Heart left ventricle (tissue), 16 donors: ENCODE measurements around the gene CRHR1. TPM values are rescaled to one million over a fixed set of nuclear protein-coding genes. Genes with fewer than 3 reads are reported as not detected.

Experiments used
- ATAC-seq, 4 donors: fragments of 200-7000 bp; cut with Tn5 transposase; one replicate each; pipeline ENCODE4 v1.9.1; 2020 to 2022; ENCODE audit warnings: moderate library complexity in 4 of 4, mild to moderate bottlenecking in 3 of 4, moderate number of reproducible peaks in 1 of 4
- DNase-seq, 5 donors: peaks; one replicate each; pipeline ENCODE4 v3.0.0-alpha.2; 2020
- H3K27ac ChIP-seq, 12 donors: fragments of 200-600 bp; sonication (generic) in 4 of 12; one replicate each; pipeline versions ENCODE4 v1.5.0 to v1.8.0; 2016 to 2022; ENCODE audit warnings: mild to moderate bottlenecking in 2 of 12
- H3K27me3 ChIP-seq, 9 donors: fragments of 200-600 bp; sonication (generic) in 2 of 9; one replicate each; pipeline versions ENCODE4 v1.5.1 to v1.8.0; 2016 to 2022; ENCODE audit warnings: mild to moderate bottlenecking in 3 of 9
- H3K36me3 ChIP-seq, 9 donors: fragments of 200-600 bp; sonication (generic) in 2 of 9; one replicate each; pipeline versions ENCODE4 v1.5.0 to v1.8.0; 2018 to 2022; ENCODE audit warnings: mild to moderate bottlenecking in 2 of 9
- H3K4me1 ChIP-seq, 12 donors: fragments of 200-600 bp; sonication (generic) in 4 of 12; one replicate each; pipeline versions ENCODE4 v1.5.0 to v1.8.0; 2016 to 2022; ENCODE audit warnings: mild to moderate bottlenecking in 3 of 12
- H3K4me3 ChIP-seq, 12 donors: fragments of 200-600 bp; sonication (generic) in 4 of 12; one replicate each; pipeline versions ENCODE4 v1.5.0 to v1.8.0; 2017 to 2022; ENCODE audit warnings: mild to moderate bottlenecking in 9 of 12, moderate library complexity in 4 of 12
- H3K9me3 ChIP-seq, 12 donors: fragments of 200-600 bp; sonication (generic) in 4 of 12; one replicate each; pipeline versions ENCODE4 v1.5.0 to v1.8.0; 2016 to 2022; ENCODE audit warnings: mild to moderate bottlenecking in 1 of 12
- POLR2A ChIP-seq, 2 donors: fragments of 450-650 bp; IDR thresholded peaks; one replicate each; pipeline ENCODE4 v1.6.1; 2017; ENCODE audit warnings: antibody characterized with exemption in 2 of 2, mild to moderate bottlenecking in 2 of 2, moderate library complexity in 2 of 2
- WGBS, 4 donors: extraction: QIAGEN DNeasy Blood & Tissue Kit in 2 of 4; methylation state at CpG; one replicate each; pipeline versions ENCODE4 v1.1.5 to v1.1.7; 2013 to 2018; 5-methylcytosine and 5-hydroxymethylcytosine counted together
- intact Hi-C, 10 donors: fragments of 100-400 bp; cut with DNase I; formaldehyde crosslinking; loops; one replicate each; pipeline versions ENCODE4 v1.11.1 to v1.14.2; 2022
- polyA plus RNA-seq, 2 donors: library from polyadenylated mRNA; stranded (reverse); fragments of 200-250 nt; gene quantifications; one replicate each; pipeline ENCODE4 v1.2.3, GENCODE V29; 2013
- total RNA-seq, 9 donors: library from RNA; depleted of rRNA in 2 of 9; stranded (reverse); fragments of >200 nt in 2 of 9; fragmentation: NEBNext Ultra II Directional in 3 of 9; extraction: Animal tissue kit (Norgen Biotek cat#: 25700) in 3 of 9; gene quantifications; one replicate each; pipeline versions ENCODE4 v1.1.0 to v1.2.4, GENCODE V29; 2016 to 2023
- TF ChIP-seq, protein P1 (sequence below), 12 donors: fragments of 200-600 bp; sonication (generic) in 4 of 12; IDR thresholded peaks; one replicate each; pipeline versions ENCODE4 v1.5.0 to v1.8.0; 2018 to 2022; ENCODE audit warnings: antibody characterized with exemption in 12 of 12, mild to moderate bottlenecking in 5 of 12
- donor health status: ischemic (EF 13 %, LVEDD 7.1; RV severe dilation, severe dysfunction).
- donor health status: healthy with polysubstance abuse.
- donor health status: DM: no; HTN: yes; CAD: no.
- donor health status: DM: no; HTN: no; CAD: no.
- donor health status: ischemic (EF 25% LVEDD 6.9; RV normal size, moderate dysfunction).
- donor health status: ischemic (EF 25% LVEDD 5.7; RV mildly dilated, moderate dysfunction).
- donor health status: healthy.
- donor health status: DM: yes; HTN: yes; CAD: no.
- donor health status: ischemic (EF 35%, LVEDD 5.7; RV mildly dilated, moderate dysfunction).
- donor health status: nonischemic (EF 11% LVEDD 7.7; RV severe dilation, severe dysfunction).
- donor health status: DM: yes; HTN: yes; CAD: no.
- donor health status: PGD.
- donor health status: ischemic (EF 29% LVEDD 5.4; RV normal size, mild dysfunction).
- donor health status: nonischemic (EF 23%, LVEDD 6.1; RV moderate dilation, normal function).

CRHR1 gene
- total and polyA plus RNA-seq, 11 donors, result 0.52 TPM; not detected in 10

- TF ChIP-seq, protein P1, sequence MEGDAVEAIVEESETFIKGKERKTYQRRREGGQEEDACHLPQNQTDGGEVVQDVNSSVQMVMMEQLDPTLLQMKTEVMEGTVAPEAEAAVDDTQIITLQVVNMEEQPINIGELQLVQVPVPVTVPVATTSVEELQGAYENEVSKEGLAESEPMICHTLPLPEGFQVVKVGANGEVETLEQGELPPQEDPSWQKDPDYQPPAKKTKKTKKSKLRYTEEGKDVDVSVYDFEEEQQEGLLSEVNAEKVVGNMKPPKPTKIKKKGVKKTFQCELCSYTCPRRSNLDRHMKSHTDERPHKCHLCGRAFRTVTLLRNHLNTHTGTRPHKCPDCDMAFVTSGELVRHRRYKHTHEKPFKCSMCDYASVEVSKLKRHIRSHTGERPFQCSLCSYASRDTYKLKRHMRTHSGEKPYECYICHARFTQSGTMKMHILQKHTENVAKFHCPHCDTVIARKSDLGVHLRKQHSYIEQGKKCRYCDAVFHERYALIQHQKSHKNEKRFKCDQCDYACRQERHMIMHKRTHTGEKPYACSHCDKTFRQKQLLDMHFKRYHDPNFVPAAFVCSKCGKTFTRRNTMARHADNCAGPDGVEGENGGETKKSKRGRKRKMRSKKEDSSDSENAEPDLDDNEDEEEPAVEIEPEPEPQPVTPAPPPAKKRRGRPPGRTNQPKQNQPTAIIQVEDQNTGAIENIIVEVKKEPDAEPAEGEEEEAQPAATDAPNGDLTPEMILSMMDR (IDR thresholded peaks at IDR 0.05), result no peak
- no peak for TF ChIP-seq POLR2A (IDR thresholded peaks at IDR 0.05)
- no peak overlapping the region for H3K27ac ChIP-seq
- H3K9me3 ChIP-seq, result no peaks in the 10 kb centered on the region
- H3K27me3 ChIP-seq, result peaks cover 0 to 29% (median 0%) of the 10 kb centered on the region in 9 donors
- 60 to 89% (median 81%) methylated on average over 1 to 5 of the region's 5 CpGs for WGBS, 4 donors
- H3K36me3 ChIP-seq, result no peaks in the 10 kb centered on the region
- DNase-seq (peak in 1 of 5 donors; percentile 46), ATAC-seq (no peak)
- intact Hi-C loops, result loop anchor here in 2 of 10 donors (10.0 kb wide), 2 partner anchors 59 to 441 kb away; partner anchors contain the start of gene MAPT (in 1 of the 2)
- no peaks in the 10 kb centered on the region for H3K4me1 ChIP-seq
- no peak overlapping the region for H3K4me3 ChIP-seq
Measured at GRCh38 chr17:45835481-45835880, 51.4 kb downstream of the CRHR1 start.

DNA sequence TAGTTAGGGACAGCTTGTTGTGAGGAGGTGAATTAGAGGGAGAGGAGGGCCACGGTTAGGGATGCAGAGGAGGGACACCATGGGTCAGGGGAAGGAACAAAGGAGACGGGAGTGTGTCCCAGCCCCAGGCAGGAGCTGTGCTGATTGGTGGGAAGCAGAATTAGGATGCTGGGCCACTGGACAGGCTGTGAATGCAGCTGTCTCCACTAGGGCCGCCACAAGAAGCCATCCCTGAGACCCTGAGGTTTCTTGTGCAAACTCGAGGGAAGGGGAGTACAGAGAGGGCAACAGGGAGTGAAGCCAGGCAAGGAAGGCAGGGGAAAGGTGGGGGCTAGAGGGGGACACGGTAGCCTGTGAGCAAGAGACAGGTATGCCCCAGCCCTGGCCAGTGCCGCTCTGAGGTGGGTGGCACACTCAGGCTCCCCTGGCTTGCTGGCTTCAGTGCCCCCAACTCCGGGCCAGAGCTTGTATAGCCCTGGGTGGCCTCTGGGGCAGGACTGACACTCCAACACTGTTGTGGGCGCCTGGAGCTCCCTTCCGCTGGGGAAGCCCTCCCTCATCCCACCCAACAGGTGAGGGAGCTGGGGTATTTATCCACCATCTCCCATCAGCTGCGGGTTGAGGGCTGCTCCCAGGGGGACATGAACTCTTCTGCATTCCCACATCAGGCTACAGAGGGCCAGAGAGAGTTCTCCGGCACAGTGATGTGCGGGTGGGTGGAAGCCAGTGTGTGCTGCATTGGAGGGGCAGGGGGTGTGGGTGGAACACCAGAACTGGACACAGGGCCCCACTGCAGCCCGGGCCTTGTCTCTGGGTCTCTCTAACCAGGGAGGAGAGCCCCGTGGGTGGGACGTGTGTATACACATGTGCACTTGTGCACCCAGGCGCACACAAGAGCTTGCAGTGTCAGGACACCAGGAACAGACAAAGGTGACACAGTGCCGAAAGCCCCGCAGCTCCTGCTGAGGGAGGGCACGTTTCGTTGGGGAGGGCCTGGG, 52.2 kb downstream of the CRHR1 start:
- Histone ChIP-seq H3K27ac (no peak overlapping the region), H3K36me3 (no peaks in the 10 kb centered on the region), H3K9me3 (no peaks in the 10 kb centered on the region), H3K27me3 (peaks cover 0 to 29% (median 0%) of the 10 kb centered on the region in 9 donors), H3K4me1 (no peaks in the 10 kb centered on the region), H3K4me3 (no peak overlapping the region)
- DNase-seq, result peak in 1 of 5 donors; percentile 33
- ATAC-seq, result no peak
- intact Hi-C loops, result loop anchor here in 2 of 10 donors (10.0 kb wide), 2 partner anchors 58 to 442 kb away; partner anchors contain the start of gene MAPT (in 1 of the 2)
- TF ChIP-seq, protein P1 (IDR thresholded peaks at IDR 0.05), result no peak
- 65 to 72% (median 66%) methylated on average over 15 to 20 of the region's 20 CpGs for WGBS, 4 donors

- no peak overlapping the region for H3K27ac ChIP-seq
- 37 to 51% (median 41%) methylated on average over 9 to 10 of the region's 10 CpGs for WGBS, 4 donors
- no peak for TF ChIP-seq POLR2A (IDR thresholded peaks at IDR 0.05)
- TF ChIP-seq, protein P1 (IDR thresholded peaks at IDR 0.05), result no peak
- no peaks in the 10 kb centered on the region for H3K9me3 ChIP-seq
- no peak overlapping the region for H3K4me3 ChIP-seq
- peaks cover 0 to 29% (median 0%) of the 10 kb centered on the region in 9 donors for H3K27me3 ChIP-seq
- no peak for DNase-seq
- H3K36me3 ChIP-seq, result no peaks in the 10 kb centered on the region
- intact Hi-C loops, result loop anchor here in 2 of 10 donors (10.0 kb wide), 2 partner anchors 58 to 442 kb away; partner anchors contain the start of gene MAPT (in 1 of the 2)
- ATAC-seq, result no peak
- no peaks in the 10 kb centered on the region for H3K4me1 ChIP-seq
Measured at GRCh38 chr17:45837187-45837586, 53.1 kb downstream of the CRHR1 start.

GRCh38 chr17:45837603-45838002, 53.5 kb downstream of the CRHR1 start:
- Histone ChIP-seq H3K4me3 (no peak overlapping the region), H3K9me3 (no peaks in the 10 kb centered on the region), H3K36me3 (no peaks in the 10 kb centered on the region), H3K27me3 (peaks cover 0 to 26% (median 0%) of the 10 kb centered on the region in 9 donors), H3K27ac (no peak overlapping the region), H3K4me1 (no peaks in the 10 kb centered on the region)
- 81 to 86% (median 81%) methylated on average over 5 to 9 of the region's 9 CpGs for WGBS, 4 donors
- intact Hi-C loops, result loop anchor here in 2 of 10 donors (10.0 kb wide), 2 partner anchors 57 to 443 kb away; partner anchors contain the start of gene MAPT (in 1 of the 2)
- no peak for DNase-seq
- TF ChIP-seq POLR2A (IDR thresholded peaks at IDR 0.05), result no peak
- TF ChIP-seq, protein P1 (IDR thresholded peaks at IDR 0.05), result no peak
- ATAC-seq, result no peak
